C1 segment of cervical spinal cord (tissue), 14 donors: Measurements from ENCODE around the gene CXCR4.
"Not testable (repeated sequence)": the region's sequence is repeated elsewhere in the genome, so short reads cannot be mapped to it uniquely, and the experiment has no call there.

Source experiments
- DNase-seq, 14 donors: peaks; one replicate each; lab custom pipeline; 2025; lab: John Stamatoyannopoulos, UW

CXCR4 gene

DNA sequence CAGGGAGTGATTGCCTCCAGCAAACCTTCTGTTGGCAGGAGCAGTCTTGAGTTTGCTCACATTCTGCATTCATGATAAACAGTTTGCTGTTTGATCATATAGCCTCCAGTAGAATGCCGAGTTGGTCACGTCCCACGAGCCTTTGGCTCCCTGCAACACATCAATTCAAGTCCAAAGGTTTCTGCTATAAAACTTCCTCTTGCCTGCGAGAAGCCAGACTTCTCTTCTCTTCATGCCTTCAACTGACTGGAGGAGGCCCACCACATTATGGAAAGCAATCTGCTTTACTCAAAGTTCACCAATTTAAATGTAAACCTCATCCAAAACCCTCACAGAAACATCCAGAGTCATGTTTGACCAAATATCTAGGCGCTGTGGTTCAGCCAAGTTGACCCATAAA, 40.8 kb downstream of the CXCR4 start:
- no peak for DNase-seq

DNA sequence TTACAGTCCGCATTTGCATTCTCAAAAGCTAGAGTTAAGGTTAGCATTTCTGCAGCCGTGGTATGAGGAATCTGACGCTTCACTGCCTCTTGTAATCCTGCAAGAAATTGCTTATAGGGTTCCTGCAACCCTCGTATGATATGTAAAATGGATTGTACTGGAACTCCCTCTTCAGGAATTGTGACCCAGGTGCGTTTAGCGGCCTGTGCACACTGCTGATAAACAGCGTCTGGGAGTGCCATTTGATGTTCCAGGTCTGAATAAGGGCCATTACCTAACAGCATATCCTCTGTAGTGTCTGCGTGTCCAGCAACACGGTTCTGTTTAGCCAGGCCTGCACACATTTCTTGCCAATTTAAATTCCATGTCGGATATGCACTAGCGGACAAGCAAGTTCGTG, 42.5 kb downstream of the CXCR4 start:
- DNase-seq = no peak

DNA sequence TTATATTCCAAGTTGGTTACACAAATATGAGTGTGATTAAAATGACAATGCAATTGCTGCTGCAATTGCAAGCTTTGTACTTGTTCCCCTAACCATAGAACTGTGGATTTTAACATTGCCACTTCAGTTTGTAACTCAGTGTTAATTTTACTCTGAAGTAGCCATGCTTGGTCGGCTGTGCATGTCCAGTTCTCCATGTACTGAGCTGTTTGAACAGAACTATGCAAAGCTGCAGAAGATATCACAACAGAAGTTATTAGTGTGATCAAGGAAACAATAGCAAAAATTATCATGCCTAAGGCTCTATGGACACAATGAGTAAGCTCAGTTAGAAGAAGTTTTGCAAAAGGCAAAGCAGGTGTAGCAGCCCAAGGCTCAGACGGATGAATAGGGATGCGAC, 45.3 kb downstream of the CXCR4 start:
- no peak for DNase-seq

GRCh38 chr2:136071887-136072286, 46.1 kb downstream of the CXCR4 start:
- DNase-seq = not testable (repeated sequence)

- DNase-seq = no peak
Measured at GRCh38 chr2:136070913-136071312, 47.0 kb downstream of the CXCR4 start.

- no peak for DNase-seq
Measured at GRCh38 chr2:136069773-136070172, 48.2 kb downstream of the CXCR4 start.

DNA sequence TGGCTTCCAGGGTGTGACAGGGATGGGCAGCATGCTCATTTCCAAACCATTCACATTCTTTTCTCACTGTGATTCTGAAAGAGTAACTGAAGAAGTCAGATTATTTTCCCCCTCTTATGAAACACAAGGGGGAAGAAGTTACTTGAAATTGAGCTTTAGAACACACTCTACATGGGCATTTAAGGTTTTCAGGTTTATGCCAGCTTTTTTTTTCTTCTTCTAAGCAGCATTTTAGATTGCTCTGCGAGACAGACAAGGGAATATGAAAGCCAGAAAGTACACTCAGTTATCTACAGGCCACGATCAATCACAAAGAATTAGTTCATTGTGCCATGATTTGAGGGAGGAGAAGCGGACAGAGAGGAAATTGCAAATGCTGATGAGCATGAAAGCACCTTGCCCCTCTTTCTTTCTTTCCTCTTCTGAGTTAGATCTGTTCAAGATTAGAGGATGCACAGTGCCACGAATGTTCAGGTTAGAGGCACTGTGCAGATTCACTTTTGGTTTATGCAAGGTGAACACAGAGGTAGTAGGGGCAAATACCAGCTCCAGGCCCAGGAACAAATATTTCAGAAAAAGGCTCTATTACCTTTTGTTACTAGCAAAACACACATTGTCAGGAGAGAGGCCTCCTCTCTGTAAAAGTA, 49.2 kb downstream of the CXCR4 start:
- no peak for DNase-seq

GRCh38 chr2:136067897-136068580, 49.9 kb downstream of the CXCR4 start:
- DNase-seq = no peak

- no peak for DNase-seq
Measured at GRCh38 chr2:136067459-136067858, 50.5 kb downstream of the CXCR4 start.

DNA sequence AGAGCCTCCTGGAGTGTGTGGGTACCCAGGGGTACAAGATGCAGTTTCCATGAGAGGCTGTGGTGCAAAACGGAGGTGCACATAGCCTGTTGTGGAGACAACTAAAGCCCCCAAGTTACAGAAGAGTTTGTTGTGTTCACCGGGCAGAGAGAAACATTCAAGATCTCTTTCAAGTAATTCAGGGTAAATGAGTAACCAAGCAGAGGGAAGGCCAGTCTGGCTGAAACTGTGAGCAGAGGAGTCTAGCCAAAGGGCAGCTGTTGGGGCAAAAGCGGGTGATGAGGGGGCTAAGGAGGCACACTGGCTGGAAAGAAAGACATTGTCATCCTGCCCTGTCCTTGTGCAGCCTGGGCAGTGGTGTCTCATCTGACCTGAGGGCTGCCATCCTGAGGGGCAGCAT, 52.0 kb downstream of the CXCR4 start:
- DNase-seq = no peak

GRCh38 chr2:136065384-136065783, 52.6 kb downstream of the CXCR4 start:
- DNase-seq = no peak
